Endothelial cell of umbilical vein (primary cell): ENCODE measurements around the gene RAB8B. TPM values are rescaled to one million over a fixed set of nuclear protein-coding genes. Genes with fewer than 3 reads are reported as not detected.

ENCODE experiments used
- BruUV-seq: library from RNA; stranded (reverse); fragments of 400-500 nt; replicated peaks from 2 replicates; lab custom pipeline; 2021; lab: Mats Ljungman, UMichigan
- CTCF ChIA-PET: fragments of 300-600, 350-600 bp; sonication (Branson Sonifier 250); formaldehyde crosslinking; loops from one replicate; lab custom pipeline; 2021; ENCODE audit warnings: antibody characterized with exemption, inconsistent platforms; lab: Charles Lee
- POLR2A ChIA-PET: fragments of 300-600, 350-600 bp; sonication (Branson Sonifier 250); formaldehyde crosslinking; loops from one replicate; lab custom pipeline; 2021; ENCODE audit warnings: antibody characterized with exemption, inconsistent platforms; lab: Charles Lee
- DNase-seq: peaks from one replicate; pipeline ENCODE4 v3.0.0-alpha.2; 2011; ENCODE audit warnings: low read depth, low spot score
- FAIRE-seq: peaks from 2 replicates; lab custom pipeline; 2011; peaks lifted over from hg19 to GRCh38; lab: Jason Lieb, UNC
- H2AFZ ChIP-seq: 2 replicates; pipeline ENCODE4 v1.6.0; 2012; ENCODE audit warnings: low read depth, low read length, control low read depth, inconsistent platforms
- H3K27ac ChIP-seq: 2 replicates; pipeline ENCODE4 v1.5.1; 2011; ENCODE audit warnings: low read depth, mild to moderate bottlenecking, control low read depth, low read length, moderate library complexity; ENCODE audit not compliant: insufficient read depth
- H3K27me3 ChIP-seq, 2 experiments: 2 replicates each; pipeline versions ENCODE4 v1.6.0 to v1.6.1; 2011; ENCODE audit warnings: low read length in 2 of 2, mixed read lengths in 1 of 2; ENCODE audit not compliant: control insufficient read depth in 2 of 2, insufficient read depth in 2 of 2
- H3K36me3 ChIP-seq, 2 experiments: 2 replicates in 1 of 2; 3 replicates in 1 of 2; pipeline ENCODE4 v1.5.1; 2011; ENCODE audit warnings: low read length in 2 of 2, mild to moderate bottlenecking in 1 of 2, moderate library complexity in 1 of 2; ENCODE audit not compliant: control insufficient read depth in 2 of 2, insufficient read depth in 2 of 2; ENCODE audit errors: extremely low read depth in 1 of 2
- H3K4me1 ChIP-seq: 3 replicates; pipeline ENCODE4 v1.5.1; 2011; ENCODE audit warnings: mild to moderate bottlenecking, low read length; ENCODE audit not compliant: control insufficient read depth, insufficient read depth; ENCODE audit errors: extremely low read depth
- H3K4me2 ChIP-seq: 2 replicates; pipeline ENCODE4 v1.6.1; 2011; ENCODE audit warnings: low read length, control low read depth, mixed read lengths; ENCODE audit not compliant: insufficient read depth
- H3K4me3 ChIP-seq, 3 experiments: fragments of 200-600 bp in 1 of 3; sonication (generic), shearing (Covaris generic) in 1 of 3; replicated peaks in 1 of 3; 2 replicates each; pipeline ENCODE4 v1.5.1; 2011 to 2016; ENCODE audit warnings: control low read depth in 3 of 3, low read length in 3 of 3, mild to moderate bottlenecking in 2 of 3, inconsistent platforms in 1 of 3, low read depth in 1 of 3, moderate library complexity in 1 of 3; ENCODE audit not compliant: insufficient read depth in 1 of 3
- H3K79me2 ChIP-seq: 2 replicates; pipeline ENCODE4 v1.6.0; 2012; ENCODE audit warnings: low read length, inconsistent platforms; ENCODE audit not compliant: control insufficient read depth, insufficient read depth
- H3K9ac ChIP-seq: replicated peaks from 2 replicates; pipeline ENCODE3; 2011; ENCODE audit warnings: low read length, control low read depth; ENCODE audit not compliant: insufficient read depth; ENCODE audit errors: extremely low read depth
- H3K9me1 ChIP-seq: replicated peaks from 3 replicates; pipeline ENCODE4 v1.6.0; 2011; ENCODE audit warnings: mild to moderate bottlenecking, low read length; ENCODE audit not compliant: control insufficient read depth, insufficient read depth; ENCODE audit errors: extremely low read depth
- H3K9me3 ChIP-seq: replicated peaks from 2 replicates; pipeline ENCODE4 v1.5.1; 2012; ENCODE audit warnings: low read length, inconsistent platforms; ENCODE audit not compliant: control insufficient read depth, insufficient read depth
- H4K20me1 ChIP-seq: replicated peaks from 2 replicates; pipeline ENCODE3; 2011; ENCODE audit warnings: mild to moderate bottlenecking, low read length; ENCODE audit not compliant: control insufficient read depth, insufficient read depth; ENCODE audit errors: extremely low read depth
- CTCF ChIP-seq, 2 donors: IDR thresholded peaks; 1 replicate in 1 of 2; 2 replicates in 1 of 2; pipeline ENCODE4 v1.5.1; 2011; ENCODE audit warnings: low read length in 2 of 2, mild to moderate bottlenecking in 2 of 2, moderate library complexity in 2 of 2, control low read depth in 1 of 2, inconsistent platforms in 1 of 2, low read depth in 1 of 2; ENCODE audit not compliant: insufficient read depth in 1 of 2; ENCODE audit errors: extremely low read depth in 1 of 2
- EZH2 ChIP-seq: IDR thresholded peaks from 2 replicates; pipeline ENCODE4 v1.6.1; 2012; ENCODE audit warnings: borderline replicate concordance, low read depth, mild to moderate bottlenecking, moderate library complexity, low read length, inconsistent platforms; ENCODE audit not compliant: severe bottlenecking
- FOS ChIP-seq: IDR thresholded peaks from 2 replicates; pipeline ENCODE4 v1.6.1; 2011; ENCODE audit warnings: mild to moderate bottlenecking, low read length, moderate library complexity, borderline replicate concordance; ENCODE audit not compliant: insufficient read depth
- GATA2 ChIP-seq: IDR thresholded peaks from 2 replicates; pipeline ENCODE4 v1.7.0; 2011; ENCODE audit warnings: low read depth, mild to moderate bottlenecking, moderate library complexity, mixed read lengths, low read length; ENCODE audit not compliant: insufficient read length, insufficient read depth
- JUN ChIP-seq: IDR thresholded peaks from 2 replicates; pipeline ENCODE4 v1.6.1; 2011; ENCODE audit warnings: borderline replicate concordance, low read depth; ENCODE audit not compliant: insufficient read length, insufficient read depth
- MAX ChIP-seq: IDR thresholded peaks from 2 replicates; pipeline ENCODE4 v1.6.1; 2011; ENCODE audit not compliant: insufficient read depth, insufficient read length
- MYC ChIP-seq: IDR thresholded peaks from one replicate; pipeline ENCODE4 v1.6.1; 2011; ENCODE audit warnings: mild to moderate bottlenecking, low read depth, low read length
- POLR2A ChIP-seq: IDR thresholded peaks from 2 replicates; pipeline ENCODE4 v1.6.1; 2012; ENCODE audit warnings: low read depth, mild to moderate bottlenecking, control low read depth, low read length
- POLR2AphosphoS5 ChIP-seq: IDR thresholded peaks from 2 replicates; pipeline ENCODE4 v1.6.1; 2012; ENCODE audit warnings: low read depth, mild to moderate bottlenecking, control low read depth, low read length, moderate library complexity; ENCODE audit not compliant: insufficient read depth
- dilution Hi-C: fragments of 300-500 bp; cut with MboI; formaldehyde crosslinking; loops from one replicate; pipeline ENCODE4 v1.15.0; 2019; ENCODE audit warnings: low sequenced_read_pairs; ENCODE audit not compliant: extremely low pct_ligation_motif_present
- intact Hi-C: fragments of 100-400 bp; cut with micrococcal nuclease; formaldehyde crosslinking; loops from one replicate; pipeline ENCODE4 v1.10.0; 2022
- polyA plus RNA-seq, 4 experiments: library from polyadenylated mRNA; depleted of rRNA in 3 of 4; stranded (reverse) in 3 of 4; unstranded in 1 of 4; fragments of >200 nt; gene quantifications; 2 replicates each; pipeline versions ENCODE4 v1.2.1 to v1.2.3, GENCODE V29; 2011 to 2012; ENCODE audit warnings: missing spikeins in 1 of 4
- total RNA-seq: library from RNA; stranded (reverse); gene quantifications from 2 replicates; pipeline ENCODE4 v1.2.3, GENCODE V29; 2021

Gene RAB8B
- total and polyA plus RNA-seq, 2 donors (not counting 3 experiments of a cell fraction or from before 2014, with no cell fraction given) = 10.4 to 52.5 TPM

GRCh38 chr15:63292241-63292640 lies 102.8 kb downstream of the RAB8B start:
- no peak overlapping the region for H3K9ac ChIP-seq
- H3K9me1 ChIP-seq = no peaks in the 10 kb centered on the region
- H3K27ac ChIP-seq = peak overlapping the region; percentile 96
- DNase-seq (no peak), FAIRE-seq (no peak)
- H3K36me3 ChIP-seq = no peaks in the 10 kb centered on the region
- no peaks in the 10 kb centered on the region for H4K20me1 ChIP-seq
- H3K27me3 ChIP-seq = no peaks in the 10 kb centered on the region
- no peak overlapping the region for H3K4me3 ChIP-seq
- intact Hi-C loops = no loop called here
- peaks cover 37% of the 10 kb centered on the region for H3K4me1 ChIP-seq
- BruUV-seq = no TSS peak
- no peaks in the 10 kb centered on the region for H3K79me2 ChIP-seq
- dilution Hi-C loops = no loop called here
- H3K9me3 ChIP-seq = no peaks in the 10 kb centered on the region
- ChIA-PET CTCF (interaction anchor here (1.2 to 5.9 kb wide), 5 partner anchors 109 to 195 kb away, joined by 5 to 166 read pairs (median 23); no protein-coding TSS in a partner anchor), POLR2A (interaction anchor here (1.1 kb wide), 1 partner anchor 110 kb away, joined by 4 read pairs; no protein-coding TSS in a partner anchor)
- H3K4me2 ChIP-seq = no peak overlapping the region
- TF ChIP-seq JUN (no peak), EZH2 (no peak), POLR2AphosphoS5 (no peak), MAX (no peak)
- H2AFZ ChIP-seq = no peak overlapping the region

- intact Hi-C loops = no loop called here
- CTCF ChIA-PET = no interaction called here
Observed at GRCh38 chr15:63292771-63293170, 103.4 kb downstream of the RAB8B start.

More at GRCh38 chr15:63292771-63293170, 103.4 kb downstream of the RAB8B start:
- Histone ChIP-seq H3K9me3 (no peaks in the 10 kb centered on the region), H3K9ac (no peak overlapping the region), H4K20me1 (no peaks in the 10 kb centered on the region), H3K27me3 (no peaks in the 10 kb centered on the region), H3K4me2 (no peak overlapping the region), H3K27ac (no peak overlapping the region), H2AFZ (no peak overlapping the region), H3K79me2 (no peaks in the 10 kb centered on the region), H3K4me3 (no peak overlapping the region), H3K9me1 (no peaks in the 10 kb centered on the region), H3K4me1 (peaks cover 31% of the 10 kb centered on the region), H3K36me3 (no peaks in the 10 kb centered on the region)
- dilution Hi-C loops = no loop called here
- POLR2A ChIA-PET = no interaction called here
- FAIRE-seq = no peak
- DNase-seq = no peak
- no TSS peak for BruUV-seq
- TF ChIP-seq POLR2AphosphoS5 (no peak), JUN (no peak), MYC (no peak), GATA2 (no peak), FOS (no peak), EZH2 (no peak), MAX (no peak), POLR2A (no peak), CTCF (IDR thresholded peaks at IDR 0.05; ENCODE audit: extremely low read depth in 1 of 2, insufficient read depth in 1 of 2, low read depth in 1 of 2, low read length in 2 of 2) (no peak)
